ENCODE results near the gene DYTN. TPM values are rescaled to one million over a fixed set of nuclear protein-coding genes. Genes with fewer than 3 reads are reported as not detected.

Gene DYTN
- total and polyA plus RNA-seq, 5 donors from 2014 or later = not detected

GRCh38 chr2:206693399-206694137 lies 24.6 kb downstream of the DYTN start:
- Histone ChIP-seq H3K27ac (ENCODE audit: insufficient read depth, low read length, poor library complexity, severe bottlenecking) (no peak overlapping the region), H3K27me3 (ENCODE audit: control insufficient read depth, insufficient read depth, low read length) (peaks cover 1% of the 10 kb centered on the region), H3K4me1 (ENCODE audit: control insufficient read depth, insufficient read depth, low read length, poor library complexity, severe bottlenecking) (no peaks in the 10 kb centered on the region), H3K36me3 (ENCODE audit: control insufficient read depth, insufficient read depth, low read length) (no peaks in the 10 kb centered on the region), H3K4me3 (ENCODE audit: low read depth, low read length) (no peak overlapping the region), H3K9me3 (ENCODE audit: control insufficient read depth in 2 of 2, low read length in 2 of 2) (no peaks in the 10 kb centered on the region)
- no peaks in the 10 kb centered on the region for H3K36me3 Mint-ChIP-seq
- no peaks in the 10 kb centered on the region for H3K4me1 Mint-ChIP-seq
- H3K27ac Mint-ChIP-seq = no peak overlapping the region
- H3K9me3 Mint-ChIP-seq = peaks cover 0 to 3% (median 0%) of the 10 kb centered on the region in 7 donors
- ATAC-seq (ENCODE audit: low read depth in 2 of 2) (no peak), DNase-seq (peak; percentile 13 to 70 (median 43))
- H3K27me3 Mint-ChIP-seq = peaks cover 9% of the 10 kb centered on the region
- no peak overlapping the region for H3K4me3 Mint-ChIP-seq

GRCh38 chr2:206692971-206693370 lies 25.2 kb downstream of the DYTN start:
- Mint-ChIP-seq H3K27ac (no peak overlapping the region), H3K36me3 (no peaks in the 10 kb centered on the region), H3K4me3 (no peak overlapping the region), H3K27me3 (peaks cover 11% of the 10 kb centered on the region), H3K4me1 (no peaks in the 10 kb centered on the region), H3K9me3 (peaks cover 0 to 3% (median 0%) of the 10 kb centered on the region in 7 donors)
- ATAC-seq (ENCODE audit: low read depth in 2 of 2) = no peak
- H3K9me3 ChIP-seq (ENCODE audit: control insufficient read depth in 2 of 2, low read length in 2 of 2) = no peaks in the 10 kb centered on the region
- DNase-seq = no peak
- H3K27me3 ChIP-seq (ENCODE audit: control insufficient read depth, insufficient read depth, low read length) = peaks cover 1% of the 10 kb centered on the region
- H3K36me3 ChIP-seq (ENCODE audit: control insufficient read depth, insufficient read depth, low read length) = no peaks in the 10 kb centered on the region
- H3K4me1 ChIP-seq (ENCODE audit: control insufficient read depth, insufficient read depth, low read length, poor library complexity, severe bottlenecking) = no peaks in the 10 kb centered on the region
- no peak overlapping the region for H3K27ac ChIP-seq (ENCODE audit: insufficient read depth, low read length, poor library complexity, severe bottlenecking)
- no peak overlapping the region for H3K4me3 ChIP-seq (ENCODE audit: low read depth, low read length)

- Histone ChIP-seq H3K9me3 (ENCODE audit: control insufficient read depth in 2 of 2, low read length in 2 of 2) (no peaks in the 10 kb centered on the region), H3K4me3 (ENCODE audit: low read depth, low read length) (no peak overlapping the region), H3K27me3 (ENCODE audit: control insufficient read depth, insufficient read depth, low read length) (peaks cover 4% of the 10 kb centered on the region), H3K4me1 (ENCODE audit: control insufficient read depth, insufficient read depth, low read length, poor library complexity, severe bottlenecking) (no peaks in the 10 kb centered on the region), H3K27ac (ENCODE audit: insufficient read depth, low read length, poor library complexity, severe bottlenecking) (no peak overlapping the region), H3K36me3 (ENCODE audit: control insufficient read depth, insufficient read depth, low read length) (no peaks in the 10 kb centered on the region)
- H3K27ac Mint-ChIP-seq = no peak overlapping the region
- no peaks in the 10 kb centered on the region for H3K9me3 Mint-ChIP-seq
- H3K4me3 Mint-ChIP-seq = no peak overlapping the region
- ATAC-seq (ENCODE audit: low read depth in 2 of 2) (no peak), DNase-seq (peak in 1 of 3 donors; percentile 9)
- peaks cover 13% of the 10 kb centered on the region for H3K27me3 Mint-ChIP-seq
- H3K4me1 Mint-ChIP-seq = no peaks in the 10 kb centered on the region
- no peaks in the 10 kb centered on the region for H3K36me3 Mint-ChIP-seq
Observed at GRCh38 chr2:206688990-206689389, 29.2 kb downstream of the DYTN start.

- Histone ChIP-seq H3K27me3 (ENCODE audit: control insufficient read depth, insufficient read depth, low read length) (peaks cover 4% of the 10 kb centered on the region), H3K4me3 (ENCODE audit: low read depth, low read length) (no peak overlapping the region), H3K27ac (ENCODE audit: insufficient read depth, low read length, poor library complexity, severe bottlenecking) (no peak overlapping the region), H3K9me3 (ENCODE audit: control insufficient read depth in 2 of 2, low read length in 2 of 2) (no peaks in the 10 kb centered on the region), H3K36me3 (ENCODE audit: control insufficient read depth, insufficient read depth, low read length) (no peaks in the 10 kb centered on the region), H3K4me1 (ENCODE audit: control insufficient read depth, insufficient read depth, low read length, poor library complexity, severe bottlenecking) (no peaks in the 10 kb centered on the region)
- Mint-ChIP-seq H3K36me3 (no peaks in the 10 kb centered on the region), H3K27ac (no peak overlapping the region), H3K27me3 (peaks cover 8% of the 10 kb centered on the region), H3K9me3 (no peaks in the 10 kb centered on the region), H3K4me1 (no peaks in the 10 kb centered on the region), H3K4me3 (no peak overlapping the region)
- DNase-seq (no peak), ATAC-seq (ENCODE audit: low read depth in 2 of 2) (no peak)
Observed at GRCh38 chr2:206688453-206688852, 29.7 kb downstream of the DYTN start.

- no peaks in the 10 kb centered on the region for H3K9me3 Mint-ChIP-seq
- H3K27ac Mint-ChIP-seq = no peak overlapping the region
- no peak overlapping the region for H3K4me3 ChIP-seq (ENCODE audit: low read depth, low read length)
- H3K9me3 ChIP-seq (ENCODE audit: control insufficient read depth in 2 of 2, low read length in 2 of 2) = no peaks in the 10 kb centered on the region
- H3K27me3 Mint-ChIP-seq = peaks cover 4% of the 10 kb centered on the region
- no peaks in the 10 kb centered on the region for H3K36me3 Mint-ChIP-seq
- no peaks in the 10 kb centered on the region for H3K4me1 Mint-ChIP-seq
- H3K36me3 ChIP-seq (ENCODE audit: control insufficient read depth, insufficient read depth, low read length) = no peaks in the 10 kb centered on the region
- no peaks in the 10 kb centered on the region for H3K4me1 ChIP-seq (ENCODE audit: control insufficient read depth, insufficient read depth, low read length, poor library complexity, severe bottlenecking)
- H3K27me3 ChIP-seq (ENCODE audit: control insufficient read depth, insufficient read depth, low read length) = peaks cover 4% of the 10 kb centered on the region
- H3K4me3 Mint-ChIP-seq = peak overlapping the region in 1 of 4 donors; percentile 40
- no peak overlapping the region for H3K27ac ChIP-seq (ENCODE audit: insufficient read depth, low read length, poor library complexity, severe bottlenecking)
- ATAC-seq (ENCODE audit: low read depth in 2 of 2) (no peak), DNase-seq (no peak)
Observed at GRCh38 chr2:206683546-206683945, 34.6 kb downstream of the DYTN start.

GRCh38 chr2:206670531-206671319 lies 47.5 kb downstream of the DYTN start:
- no peaks in the 10 kb centered on the region for H3K9me3 Mint-ChIP-seq
- Histone ChIP-seq H3K27ac (ENCODE audit: insufficient read depth, low read length, poor library complexity, severe bottlenecking) (no peak overlapping the region), H3K36me3 (ENCODE audit: control insufficient read depth, insufficient read depth, low read length) (no peaks in the 10 kb centered on the region), H3K4me3 (ENCODE audit: low read depth, low read length) (no peak overlapping the region), H3K4me1 (ENCODE audit: control insufficient read depth, insufficient read depth, low read length, poor library complexity, severe bottlenecking) (no peaks in the 10 kb centered on the region), H3K27me3 (ENCODE audit: control insufficient read depth, insufficient read depth, low read length) (no peaks in the 10 kb centered on the region), H3K9me3 (ENCODE audit: control insufficient read depth in 2 of 2, low read length in 2 of 2) (no peaks in the 10 kb centered on the region)
- H3K36me3 Mint-ChIP-seq = no peaks in the 10 kb centered on the region
- no peak overlapping the region for H3K4me3 Mint-ChIP-seq
- no peak for DNase-seq
- no peak for ATAC-seq (ENCODE audit: low read depth in 2 of 2)
- H3K4me1 Mint-ChIP-seq = no peaks in the 10 kb centered on the region
- H3K27me3 Mint-ChIP-seq = peaks cover 7% of the 10 kb centered on the region
- H3K27ac Mint-ChIP-seq = no peak overlapping the region

GRCh38 chr2:206665251-206665650 lies 52.9 kb downstream of the DYTN start:
- Histone ChIP-seq H3K27me3 (ENCODE audit: control insufficient read depth, insufficient read depth, low read length) (no peaks in the 10 kb centered on the region), H3K4me3 (ENCODE audit: low read depth, low read length) (no peak overlapping the region), H3K4me1 (ENCODE audit: control insufficient read depth, insufficient read depth, low read length, poor library complexity, severe bottlenecking) (no peaks in the 10 kb centered on the region), H3K27ac (ENCODE audit: insufficient read depth, low read length, poor library complexity, severe bottlenecking) (no peak overlapping the region), H3K36me3 (ENCODE audit: control insufficient read depth, insufficient read depth, low read length) (no peaks in the 10 kb centered on the region), H3K9me3 (ENCODE audit: control insufficient read depth in 2 of 2, low read length in 2 of 2) (no peaks in the 10 kb centered on the region)
- Mint-ChIP-seq H3K4me1 (no peaks in the 10 kb centered on the region), H3K27me3 (peaks cover 8% of the 10 kb centered on the region), H3K27ac (no peak overlapping the region), H3K9me3 (peaks cover 0 to 3% (median 0%) of the 10 kb centered on the region in 7 donors), H3K4me3 (no peak overlapping the region), H3K36me3 (no peaks in the 10 kb centered on the region)
- no peak for DNase-seq
- no peak for ATAC-seq (ENCODE audit: low read depth in 2 of 2)

Data from CD4-positive, CD25-positive, alpha-beta regulatory T cell (primary cell).